GM19467 (cell line): Measurements from ENCODE around the gene HLCS.

Source experiments
- ATAC-seq: cut with Tn5 transposase; IDR thresholded peaks from one replicate; pipeline ENCODE4 v1.9.1; 2021; ENCODE audit warnings: mild to moderate bottlenecking, moderate library complexity; ENCODE audit not compliant: unreplicated experiment

Gene HLCS

GRCh38 chr21:36851121-36851520 lies 115.3 kb downstream of the HLCS start:
- no peak for ATAC-seq

GRCh38 chr21:36850372-36850771 lies 116.1 kb downstream of the HLCS start:
- no peak for ATAC-seq

- no peak for ATAC-seq
These were observed 116.9 kb downstream of the HLCS start for GRCh38 chr21:36849461-36850105.

- no peak for ATAC-seq
These were observed 117.7 kb downstream of the HLCS start for GRCh38 chr21:36848730-36849274.

GRCh38 chr21:36847189-36847588 lies 119.3 kb downstream of the HLCS start:
- ATAC-seq: no peak

- ATAC-seq: no peak
These were observed 119.8 kb downstream of the HLCS start for GRCh38 chr21:36846631-36847030.

GRCh38 chr21:36845790-36846189 lies 120.7 kb downstream of the HLCS start:
- ATAC-seq: no peak

- ATAC-seq: no peak
These were observed 121.4 kb downstream of the HLCS start for GRCh38 chr21:36845070-36845469.

GRCh38 chr21:36841866-36842265 lies 124.6 kb downstream of the HLCS start:
- no peak for ATAC-seq

- no peak for ATAC-seq
These were observed 126.7 kb downstream of the HLCS start for GRCh38 chr21:36839735-36840134.

- ATAC-seq: no peak
These were observed 127.3 kb downstream of the HLCS start for GRCh38 chr21:36839123-36839522.

GRCh38 chr21:36835383-36835795 lies 131.1 kb downstream of the HLCS start:
- no peak for ATAC-seq

GRCh38 chr21:36834192-36834591 lies 132.3 kb downstream of the HLCS start:
- no peak for ATAC-seq

- no peak for ATAC-seq
These were observed 136.4 kb downstream of the HLCS start for GRCh38 chr21:36830100-36830499.

- no peak for ATAC-seq
These were observed 137.5 kb downstream of the HLCS start for GRCh38 chr21:36828891-36829515.

GRCh38 chr21:36828208-36828607 lies 138.3 kb downstream of the HLCS start:
- ATAC-seq: no peak

- ATAC-seq: no peak
These were observed 140.8 kb downstream of the HLCS start for GRCh38 chr21:36825658-36826057.

GRCh38 chr21:36821032-36821299 lies 145.5 kb downstream of the HLCS start:
- no peak for ATAC-seq

GRCh38 chr21:36820176-36821031 lies 146.1 kb downstream of the HLCS start:
- no peak for ATAC-seq

GRCh38 chr21:36817732-36818450 lies 148.6 kb downstream of the HLCS start:
- no peak for ATAC-seq

GRCh38 chr21:36816561-36817130 lies 149.8 kb downstream of the HLCS start:
- ATAC-seq: no peak
